ENCODE data around the gene CDRT4.

DNA sequence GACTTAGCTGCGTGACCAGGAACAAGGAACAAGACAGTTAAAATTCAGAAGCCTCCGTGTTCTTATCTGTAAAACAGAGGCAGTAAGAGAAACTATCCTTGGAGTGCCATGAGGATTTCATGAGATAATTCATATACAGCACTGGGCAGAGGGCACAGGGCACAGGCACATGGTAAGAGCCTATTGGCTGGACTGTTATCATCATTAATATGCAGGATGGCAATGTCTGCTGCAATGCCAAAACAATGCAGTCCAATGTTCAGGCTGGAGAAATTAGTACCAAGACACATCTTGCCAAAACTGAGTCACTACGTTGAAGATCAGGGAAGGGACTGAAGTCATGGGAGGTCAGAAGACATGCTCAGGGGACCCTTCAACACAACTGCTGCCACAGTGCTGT, 13.6 kb downstream of the CDRT4 start:
- TF ChIP-seq CTCF (IDR thresholded peaks at IDR 0.05 in 2 of 3, conservative IDR thresholded peaks at IDR 0.05 in 1 of 3; ENCODE audit: borderline replicate concordance in 1 of 3, insufficient read depth in 1 of 3, low read depth in 2 of 3, low read length in 2 of 3) (no peak), POLR2AphosphoS5 (IDR thresholded peaks at IDR 0.05; ENCODE audit: low read depth, low read length) (no peak), POLR2A (IDR thresholded peaks at IDR 0.05; ENCODE audit: borderline replicate concordance, extremely low read depth, insufficient read depth, insufficient read length) (no peak)

All from HCT116 (cell line).